ENCODE data around the gene PNISR. TPM values are rescaled to one million over a fixed set of nuclear protein-coding genes. Genes with fewer than 3 reads are reported as not detected.
"Not testable (repeated sequence)": the region's sequence is repeated elsewhere in the genome, so short reads cannot be mapped to it uniquely, and the experiment has no call there.

PNISR gene
- polyA plus RNA-seq (ENCODE audit: low read depth in 6 of 6), result 100 to 1,000 TPM; 104 to 138 (median 121) TPM

DNA sequence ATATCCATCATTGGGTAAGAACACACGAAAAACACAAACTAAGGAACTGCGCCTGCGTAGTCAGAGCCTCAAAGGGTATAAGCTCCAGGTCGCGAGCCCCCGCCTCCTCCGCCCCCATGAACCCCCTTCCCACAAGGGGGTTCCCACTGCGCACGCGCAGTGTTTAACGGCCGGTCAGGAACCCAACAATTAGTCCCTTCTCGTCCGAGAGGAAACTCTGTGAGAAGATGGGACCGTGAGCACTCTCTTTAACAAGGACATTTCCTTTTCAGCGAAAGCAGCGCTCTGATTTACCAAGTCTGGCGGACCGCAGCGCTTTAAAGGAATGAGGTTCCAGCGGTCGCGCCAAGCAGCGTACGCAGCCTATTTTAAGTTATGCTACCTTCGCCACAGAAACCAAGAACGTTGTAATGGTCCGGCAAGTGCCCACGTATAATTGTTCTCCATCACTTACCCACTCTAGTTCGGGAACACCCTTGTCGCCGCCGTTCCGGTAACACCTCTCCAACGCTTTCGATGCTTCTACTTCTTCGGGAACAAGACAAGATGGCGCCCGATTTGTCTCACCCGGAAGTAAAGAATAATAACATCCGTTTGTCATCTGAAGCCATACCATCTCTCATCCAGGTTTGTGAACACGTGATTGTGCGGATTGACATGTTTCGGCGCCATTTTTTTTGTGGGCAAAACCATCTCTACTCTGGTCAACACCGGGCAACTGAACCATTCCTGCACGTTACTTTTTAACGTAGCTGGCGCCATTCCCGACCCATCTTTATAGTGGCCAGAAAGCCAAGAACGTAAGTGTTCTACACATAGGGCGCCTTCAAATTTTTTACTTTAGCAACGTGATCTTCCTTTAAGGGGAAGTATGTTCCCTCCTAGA lies at the start of gene PNISR:
Gene PNISR (minus strand): TSS at position 548 of the 886 bp plus-strand sequence. CDS start 10,649 bp downstream, outside the sequence.
- Mint-ChIP-seq H3K36me3 (peaks cover 0 to 7% of the 10 kb centered on the region in 2 donors), H3K9me3 (no peaks in the 10 kb centered on the region), H3K4me3 (peak within 1 kb of the TSS; percentile 93 to 100 (median 98)), H3K4me1 (peaks cover 47 to 62% (median 50%) of the 10 kb centered on the region in 3 donors), H3K27me3 (no peaks in the 10 kb centered on the region), H3K27ac (peak within 1 kb of the TSS; percentile 99 to 100 (median 100))
- DNase-seq (peak; percentile 93), ATAC-seq (ENCODE audit: low read depth in 2 of 2) (peak; percentile 81 to 85)

- DNase-seq (no peak), ATAC-seq (ENCODE audit: low read depth in 2 of 2) (no peak)
- Mint-ChIP-seq H3K4me1 (peaks cover 0 to 4% (median 0%) of the 10 kb centered on the region in 3 donors), H3K9me3 (peaks cover 0 to 2% (median 0%) of the 10 kb centered on the region in 7 donors), H3K4me3 (no peak overlapping the region), H3K27me3 (no peaks in the 10 kb centered on the region), H3K36me3 (peaks cover 0 to 4% of the 10 kb centered on the region in 2 donors), H3K27ac (peak overlapping the region in 1 of 6 donors; percentile 29)
Measured at GRCh38 chr6:99473730-99474129, 48.6 kb upstream of the PNISR start.

- H3K36me3 Mint-ChIP-seq, result no peaks in the 10 kb centered on the region
- ATAC-seq (ENCODE audit: low read depth in 2 of 2) (no peak), DNase-seq (no peak)
- H3K27me3 Mint-ChIP-seq, result no peaks in the 10 kb centered on the region
- H3K4me3 Mint-ChIP-seq, result no peak overlapping the region
- peaks cover 0 to 4% (median 0%) of the 10 kb centered on the region in 3 donors for H3K4me1 Mint-ChIP-seq
- H3K27ac Mint-ChIP-seq, result peak overlapping the region in 2 of 6 donors; percentile 36 to 73
- no peaks in the 10 kb centered on the region for H3K9me3 Mint-ChIP-seq
Measured at GRCh38 chr6:99471638-99472037, 46.5 kb upstream of the PNISR start.

DNA sequence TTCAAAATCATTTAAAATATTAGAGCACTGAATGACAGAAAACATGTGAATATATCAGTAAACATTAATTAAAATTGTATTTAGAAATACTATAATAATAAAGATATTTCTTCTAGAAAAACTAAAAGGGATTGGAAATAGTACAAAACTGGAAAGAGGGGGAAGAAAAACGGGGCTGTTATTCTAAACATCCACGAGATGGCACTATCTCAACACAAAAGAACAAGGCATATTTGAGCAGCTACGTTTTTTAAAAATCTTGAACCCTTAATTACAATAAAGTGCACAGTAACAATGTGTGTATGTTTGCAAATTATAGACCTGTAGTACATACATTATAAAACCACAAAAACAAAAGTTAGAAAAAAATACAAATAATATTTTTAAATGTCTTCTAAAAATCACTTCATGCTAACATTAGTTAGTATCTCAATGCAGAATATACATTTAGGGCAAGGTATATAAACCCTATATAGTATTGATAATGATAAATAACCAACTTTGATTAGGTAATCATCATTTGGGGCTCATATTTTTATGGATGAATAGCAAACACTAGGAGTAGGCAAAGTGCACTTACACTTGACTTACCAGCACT lies 42.5 kb upstream of the PNISR start:
- DNase-seq (peak; percentile 25), ATAC-seq (ENCODE audit: low read depth in 2 of 2) (no peak)
- H3K36me3 Mint-ChIP-seq, result peaks cover 0 to 7% of the 10 kb centered on the region in 2 donors
- peaks cover 0 to 4% (median 0%) of the 10 kb centered on the region in 3 donors for H3K4me1 Mint-ChIP-seq
- no peaks in the 10 kb centered on the region for H3K27me3 Mint-ChIP-seq
- H3K9me3 Mint-ChIP-seq, result no peaks in the 10 kb centered on the region
- H3K4me3 Mint-ChIP-seq, result no peak overlapping the region
- H3K27ac Mint-ChIP-seq, result no peak overlapping the region

GRCh38 chr6:99459133-99459532 lies 34.0 kb upstream of the PNISR start:
- not testable (repeated sequence) for H3K4me3 Mint-ChIP-seq; ATAC-seq (ENCODE audit: low read depth in 2 of 2); H3K27ac Mint-ChIP-seq

GRCh38 chr6:99458319-99458718 lies 33.2 kb upstream of the PNISR start:
- peaks cover 0 to under 1% (median 0%) of the 10 kb centered on the region in 7 donors for H3K9me3 Mint-ChIP-seq
- H3K36me3 Mint-ChIP-seq, result peaks cover 12 to 17% of the 10 kb centered on the region in 2 donors
- H3K27me3 Mint-ChIP-seq, result no peaks in the 10 kb centered on the region
- peak overlapping the region in 1 of 6 donors; percentile 4 for H3K27ac Mint-ChIP-seq
- DNase-seq (no peak), ATAC-seq (ENCODE audit: low read depth in 2 of 2) (no peak)
- H3K4me1 Mint-ChIP-seq, result peaks cover 0 to 2% (median 0%) of the 10 kb centered on the region in 3 donors
- no peak overlapping the region for H3K4me3 Mint-ChIP-seq

More at GRCh38 chr6:99459133-99459532, 34.0 kb upstream of the PNISR start:
- not testable (repeated sequence) for H3K27me3 Mint-ChIP-seq, DNase-seq, H3K4me1 Mint-ChIP-seq, H3K9me3 Mint-ChIP-seq
- peaks cover 15 to 17% of the 10 kb centered on the region in 2 donors for H3K36me3 Mint-ChIP-seq

DNA sequence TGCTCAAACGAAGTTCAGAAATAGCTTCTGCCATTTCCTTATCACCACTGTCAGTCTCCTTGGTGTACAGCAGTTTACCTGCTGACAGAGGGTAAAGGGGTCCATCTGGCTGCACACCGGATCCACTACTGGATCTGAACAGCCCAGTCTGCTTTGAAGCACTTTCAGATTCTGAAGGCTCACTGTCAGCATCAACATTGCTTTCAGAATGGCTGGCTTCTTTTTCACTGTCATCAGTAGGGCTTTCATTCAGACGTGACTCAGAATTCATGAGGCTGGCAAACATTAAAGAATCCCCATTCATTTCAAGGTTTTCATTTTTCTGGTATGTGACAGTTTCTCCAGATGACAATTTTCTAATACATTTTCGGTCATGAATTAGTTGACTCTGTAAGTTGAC lies 21.0 kb upstream of the PNISR start:
- Mint-ChIP-seq H3K27ac (peak overlapping the region in 1 of 6 donors; percentile 26), H3K36me3 (peaks cover 14 to 25% of the 10 kb centered on the region in 2 donors), H3K9me3 (peaks cover 0 to 9% (median 0%) of the 10 kb centered on the region in 7 donors), H3K27me3 (no peaks in the 10 kb centered on the region), H3K4me3 (no peak overlapping the region), H3K4me1 (peaks cover 6 to 13% (median 6%) of the 10 kb centered on the region in 3 donors)
- DNase-seq (no peak), ATAC-seq (ENCODE audit: low read depth in 2 of 2) (no peak)

GRCh38 chr6:99434702-99435530 lies 9.8 kb upstream of the PNISR start:
- DNase-seq (no peak), ATAC-seq (ENCODE audit: low read depth in 2 of 2) (peak; percentile 58 to 60)
- Mint-ChIP-seq H3K4me3 (no peak overlapping the region), H3K27me3 (no peaks in the 10 kb centered on the region), H3K9me3 (no peaks in the 10 kb centered on the region), H3K27ac (no peak overlapping the region), H3K36me3 (no peaks in the 10 kb centered on the region), H3K4me1 (peaks cover 0 to 3% (median 0%) of the 10 kb centered on the region in 3 donors)

- Mint-ChIP-seq H3K4me3 (peak overlapping the region in 1 of 8 donors; percentile 2), H3K36me3 (no peaks in the 10 kb centered on the region), H3K4me1 (peaks cover 0 to 5% (median 3%) of the 10 kb centered on the region in 3 donors), H3K27me3 (no peaks in the 10 kb centered on the region), H3K9me3 (no peaks in the 10 kb centered on the region), H3K27ac (no peak overlapping the region)
- no peak for ATAC-seq (ENCODE audit: low read depth in 2 of 2)
- no peak for DNase-seq
Measured at GRCh38 chr6:99432877-99433276, 7.8 kb upstream of the PNISR start.

DNA sequence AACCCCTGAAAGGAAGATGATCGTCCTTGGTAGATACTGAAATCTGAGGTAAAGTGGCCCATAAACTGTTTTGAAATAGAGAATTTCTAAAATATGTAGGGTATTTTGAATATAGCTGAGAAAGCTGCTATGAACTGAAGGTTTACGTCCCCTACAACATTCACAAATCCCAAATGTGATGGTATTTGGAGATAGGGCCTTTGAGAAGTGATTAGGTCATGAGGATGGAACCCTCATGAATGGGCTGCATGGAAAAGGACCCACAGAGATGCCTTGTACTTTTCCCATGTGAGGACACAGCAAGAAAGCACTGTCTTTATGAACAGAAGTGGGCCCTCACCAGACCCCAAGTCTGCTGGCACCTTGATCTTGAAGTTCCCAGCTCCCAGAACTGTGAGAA lies 6.8 kb upstream of the PNISR start:
- Mint-ChIP-seq H3K27me3 (no peaks in the 10 kb centered on the region), H3K4me3 (no peak overlapping the region), H3K36me3 (no peaks in the 10 kb centered on the region), H3K27ac (no peak overlapping the region), H3K4me1 (peaks cover 5 to 7% (median 5%) of the 10 kb centered on the region in 3 donors), H3K9me3 (no peaks in the 10 kb centered on the region)
- no peak for ATAC-seq (ENCODE audit: low read depth in 2 of 2)
- DNase-seq, result no peak

- peak overlapping the region in 2 of 8 donors; percentile 21 to 95 for H3K4me3 Mint-ChIP-seq
- ATAC-seq (ENCODE audit: low read depth in 2 of 2) (no peak), DNase-seq (no peak)
- no peak overlapping the region for H3K27ac Mint-ChIP-seq
- peaks cover 0 to 7% of the 10 kb centered on the region in 2 donors for H3K36me3 Mint-ChIP-seq
- no peaks in the 10 kb centered on the region for H3K27me3 Mint-ChIP-seq
- H3K9me3 Mint-ChIP-seq, result no peaks in the 10 kb centered on the region
- peaks cover 23 to 33% (median 25%) of the 10 kb centered on the region in 3 donors for H3K4me1 Mint-ChIP-seq
Measured at GRCh38 chr6:99427988-99428387, 2.9 kb upstream of the PNISR start.

DNA sequence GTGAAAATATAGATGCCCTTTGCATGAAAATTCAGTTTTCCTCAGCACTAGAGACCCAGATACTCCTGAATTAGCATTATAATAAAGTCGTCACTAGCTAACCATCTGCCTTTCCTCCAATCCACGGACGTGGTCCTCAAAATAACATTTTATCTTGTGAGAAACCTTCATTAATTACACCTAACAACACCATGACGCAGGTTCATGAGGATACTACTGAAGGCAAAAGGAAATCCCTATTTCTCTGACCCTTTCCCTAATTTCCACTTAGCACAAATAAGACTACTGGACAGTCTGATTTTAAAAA lies 1.3 kb upstream of the PNISR start:
- H3K27me3 Mint-ChIP-seq, result no peaks in the 10 kb centered on the region
- H3K4me1 Mint-ChIP-seq, result peaks cover 36 to 49% (median 37%) of the 10 kb centered on the region in 3 donors

More for the DNA sequence above, 1.3 kb upstream of the PNISR start:
- Mint-ChIP-seq H3K36me3 (peaks cover 0 to 7% of the 10 kb centered on the region in 2 donors), H3K27ac (peak overlapping the region in 3 of 6 donors; percentile 99 to 100 (median 100)), H3K4me3 (peak overlapping the region; percentile 78 to 100 (median 96)), H3K9me3 (no peaks in the 10 kb centered on the region)
- ATAC-seq (ENCODE audit: low read depth in 2 of 2) (no peak), DNase-seq (no peak)
